Endothelial cell of umbilical vein (primary cell): ENCODE measurements around the gene ZNF800. TPM values are rescaled to one million over a fixed set of nuclear protein-coding genes. Genes with fewer than 3 reads are reported as not detected.

Source experiments
- BruUV-seq: library from RNA; stranded (reverse); fragments of 400-500 nt; replicated peaks from 2 replicates; lab custom pipeline; 2021; lab: Mats Ljungman, UMichigan
- CTCF ChIA-PET: fragments of 300-600, 350-600 bp; sonication (Branson Sonifier 250); formaldehyde crosslinking; loops from one replicate; lab custom pipeline; 2021; ENCODE audit warnings: antibody characterized with exemption, inconsistent platforms; lab: Charles Lee
- POLR2A ChIA-PET: fragments of 300-600, 350-600 bp; sonication (Branson Sonifier 250); formaldehyde crosslinking; loops from one replicate; lab custom pipeline; 2021; ENCODE audit warnings: antibody characterized with exemption, inconsistent platforms; lab: Charles Lee
- DNase-seq: peaks from one replicate; pipeline ENCODE4 v3.0.0-alpha.2; 2011; ENCODE audit warnings: low read depth, low spot score
- FAIRE-seq: peaks from 2 replicates; lab custom pipeline; 2011; peaks lifted over from hg19 to GRCh38; lab: Jason Lieb, UNC
- H2AFZ ChIP-seq: 2 replicates; pipeline ENCODE4 v1.6.0; 2012; ENCODE audit warnings: low read depth, low read length, control low read depth, inconsistent platforms
- H3K27ac ChIP-seq: 2 replicates; pipeline ENCODE4 v1.5.1; 2011; ENCODE audit warnings: low read depth, mild to moderate bottlenecking, control low read depth, low read length, moderate library complexity; ENCODE audit not compliant: insufficient read depth
- H3K27me3 ChIP-seq, 2 experiments: 2 replicates each; pipeline versions ENCODE4 v1.6.0 to v1.6.1; 2011; ENCODE audit warnings: low read length in 2 of 2, mixed read lengths in 1 of 2; ENCODE audit not compliant: control insufficient read depth in 2 of 2, insufficient read depth in 2 of 2
- H3K36me3 ChIP-seq, 2 experiments: 2 replicates in 1 of 2; 3 replicates in 1 of 2; pipeline ENCODE4 v1.5.1; 2011; ENCODE audit warnings: low read length in 2 of 2, mild to moderate bottlenecking in 1 of 2, moderate library complexity in 1 of 2; ENCODE audit not compliant: control insufficient read depth in 2 of 2, insufficient read depth in 2 of 2; ENCODE audit errors: extremely low read depth in 1 of 2
- H3K4me1 ChIP-seq: 3 replicates; pipeline ENCODE4 v1.5.1; 2011; ENCODE audit warnings: mild to moderate bottlenecking, low read length; ENCODE audit not compliant: control insufficient read depth, insufficient read depth; ENCODE audit errors: extremely low read depth
- H3K4me2 ChIP-seq: 2 replicates; pipeline ENCODE4 v1.6.1; 2011; ENCODE audit warnings: low read length, control low read depth, mixed read lengths; ENCODE audit not compliant: insufficient read depth
- H3K4me3 ChIP-seq, 3 experiments: fragments of 200-600 bp in 1 of 3; sonication (generic), shearing (Covaris generic) in 1 of 3; replicated peaks in 1 of 3; 2 replicates each; pipeline ENCODE4 v1.5.1; 2011 to 2016; ENCODE audit warnings: control low read depth in 3 of 3, low read length in 3 of 3, mild to moderate bottlenecking in 2 of 3, inconsistent platforms in 1 of 3, low read depth in 1 of 3, moderate library complexity in 1 of 3; ENCODE audit not compliant: insufficient read depth in 1 of 3
- H3K79me2 ChIP-seq: 2 replicates; pipeline ENCODE4 v1.6.0; 2012; ENCODE audit warnings: low read length, inconsistent platforms; ENCODE audit not compliant: control insufficient read depth, insufficient read depth
- H3K9ac ChIP-seq: replicated peaks from 2 replicates; pipeline ENCODE3; 2011; ENCODE audit warnings: low read length, control low read depth; ENCODE audit not compliant: insufficient read depth; ENCODE audit errors: extremely low read depth
- H3K9me1 ChIP-seq: replicated peaks from 3 replicates; pipeline ENCODE4 v1.6.0; 2011; ENCODE audit warnings: mild to moderate bottlenecking, low read length; ENCODE audit not compliant: control insufficient read depth, insufficient read depth; ENCODE audit errors: extremely low read depth
- H3K9me3 ChIP-seq: replicated peaks from 2 replicates; pipeline ENCODE4 v1.5.1; 2012; ENCODE audit warnings: low read length, inconsistent platforms; ENCODE audit not compliant: control insufficient read depth, insufficient read depth
- H4K20me1 ChIP-seq: replicated peaks from 2 replicates; pipeline ENCODE3; 2011; ENCODE audit warnings: mild to moderate bottlenecking, low read length; ENCODE audit not compliant: control insufficient read depth, insufficient read depth; ENCODE audit errors: extremely low read depth
- CTCF ChIP-seq, 2 donors: IDR thresholded peaks; 1 replicate in 1 of 2; 2 replicates in 1 of 2; pipeline ENCODE4 v1.5.1; 2011; ENCODE audit warnings: low read length in 2 of 2, mild to moderate bottlenecking in 2 of 2, moderate library complexity in 2 of 2, control low read depth in 1 of 2, inconsistent platforms in 1 of 2, low read depth in 1 of 2; ENCODE audit not compliant: insufficient read depth in 1 of 2; ENCODE audit errors: extremely low read depth in 1 of 2
- EZH2 ChIP-seq: IDR thresholded peaks from 2 replicates; pipeline ENCODE4 v1.6.1; 2012; ENCODE audit warnings: borderline replicate concordance, low read depth, mild to moderate bottlenecking, moderate library complexity, low read length, inconsistent platforms; ENCODE audit not compliant: severe bottlenecking
- FOS ChIP-seq: IDR thresholded peaks from 2 replicates; pipeline ENCODE4 v1.6.1; 2011; ENCODE audit warnings: mild to moderate bottlenecking, low read length, moderate library complexity, borderline replicate concordance; ENCODE audit not compliant: insufficient read depth
- GATA2 ChIP-seq: IDR thresholded peaks from 2 replicates; pipeline ENCODE4 v1.7.0; 2011; ENCODE audit warnings: low read depth, mild to moderate bottlenecking, moderate library complexity, mixed read lengths, low read length; ENCODE audit not compliant: insufficient read length, insufficient read depth
- JUN ChIP-seq: IDR thresholded peaks from 2 replicates; pipeline ENCODE4 v1.6.1; 2011; ENCODE audit warnings: borderline replicate concordance, low read depth; ENCODE audit not compliant: insufficient read length, insufficient read depth
- MAX ChIP-seq: IDR thresholded peaks from 2 replicates; pipeline ENCODE4 v1.6.1; 2011; ENCODE audit not compliant: insufficient read depth, insufficient read length
- MYC ChIP-seq: IDR thresholded peaks from one replicate; pipeline ENCODE4 v1.6.1; 2011; ENCODE audit warnings: mild to moderate bottlenecking, low read depth, low read length
- POLR2A ChIP-seq: IDR thresholded peaks from 2 replicates; pipeline ENCODE4 v1.6.1; 2012; ENCODE audit warnings: low read depth, mild to moderate bottlenecking, control low read depth, low read length
- POLR2AphosphoS5 ChIP-seq: IDR thresholded peaks from 2 replicates; pipeline ENCODE4 v1.6.1; 2012; ENCODE audit warnings: low read depth, mild to moderate bottlenecking, control low read depth, low read length, moderate library complexity; ENCODE audit not compliant: insufficient read depth
- dilution Hi-C: fragments of 300-500 bp; cut with MboI; formaldehyde crosslinking; loops from one replicate; pipeline ENCODE4 v1.15.0; 2019; ENCODE audit warnings: low sequenced_read_pairs; ENCODE audit not compliant: extremely low pct_ligation_motif_present
- intact Hi-C: fragments of 100-400 bp; cut with micrococcal nuclease; formaldehyde crosslinking; loops from one replicate; pipeline ENCODE4 v1.10.0; 2022
- polyA plus RNA-seq, 4 experiments: library from polyadenylated mRNA; depleted of rRNA in 3 of 4; stranded (reverse) in 3 of 4; unstranded in 1 of 4; fragments of >200 nt; gene quantifications; 2 replicates each; pipeline versions ENCODE4 v1.2.1 to v1.2.3, GENCODE V29; 2011 to 2012; ENCODE audit warnings: missing spikeins in 1 of 4
- total RNA-seq: library from RNA; stranded (reverse); gene quantifications from 2 replicates; pipeline ENCODE4 v1.2.3, GENCODE V29; 2021

Gene ZNF800
- total and polyA plus RNA-seq, 2 donors (not counting 3 experiments of a cell fraction or from before 2014, with no cell fraction given), result 10.9 to 35.4 TPM

DNA sequence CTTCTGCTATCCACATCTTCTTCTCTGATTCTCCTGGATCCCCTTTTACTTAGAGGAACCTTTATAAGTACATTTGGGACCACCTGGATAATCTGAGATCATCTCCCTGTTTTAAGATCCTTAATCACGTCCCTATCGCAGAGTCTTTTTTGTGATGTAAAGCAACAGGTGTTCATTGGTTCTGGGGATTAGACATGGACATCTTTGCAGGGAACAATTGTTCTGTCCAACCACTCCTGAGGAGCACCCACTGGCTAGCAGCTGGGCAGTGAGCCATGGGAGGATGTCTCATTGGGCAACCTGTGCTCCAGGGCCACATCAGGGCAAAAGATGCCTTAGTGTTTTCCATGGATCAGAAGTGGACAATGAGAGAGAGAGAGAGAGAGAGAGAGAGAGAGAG is 56.0 kb downstream of the ZNF800 start:
- FAIRE-seq (no peak), DNase-seq (no peak)
- Histone ChIP-seq H3K27ac (no peak overlapping the region), H3K79me2 (no peaks in the 10 kb centered on the region), H3K4me3 (no peak overlapping the region), H3K36me3 (no peaks in the 10 kb centered on the region), H3K9me1 (no peaks in the 10 kb centered on the region), H4K20me1 (no peaks in the 10 kb centered on the region), H3K4me1 (no peaks in the 10 kb centered on the region), H2AFZ (no peak overlapping the region), H3K9me3 (no peaks in the 10 kb centered on the region), H3K27me3 (peaks cover 3 to 13% of the 10 kb centered on the region in 2 experiments), H3K9ac (no peak overlapping the region), H3K4me2 (no peak overlapping the region)
- no peak for TF ChIP-seq POLR2A
- CTCF ChIA-PET, result interaction anchor here (1.3 kb wide), 1 partner anchor 12 kb away, joined by 4 read pairs; no protein-coding TSS in a partner anchor
- BruUV-seq, result no TSS peak
- POLR2A ChIA-PET, result no interaction called here
- dilution Hi-C loops, result no loop called here
- intact Hi-C loops, result no loop called here

DNA sequence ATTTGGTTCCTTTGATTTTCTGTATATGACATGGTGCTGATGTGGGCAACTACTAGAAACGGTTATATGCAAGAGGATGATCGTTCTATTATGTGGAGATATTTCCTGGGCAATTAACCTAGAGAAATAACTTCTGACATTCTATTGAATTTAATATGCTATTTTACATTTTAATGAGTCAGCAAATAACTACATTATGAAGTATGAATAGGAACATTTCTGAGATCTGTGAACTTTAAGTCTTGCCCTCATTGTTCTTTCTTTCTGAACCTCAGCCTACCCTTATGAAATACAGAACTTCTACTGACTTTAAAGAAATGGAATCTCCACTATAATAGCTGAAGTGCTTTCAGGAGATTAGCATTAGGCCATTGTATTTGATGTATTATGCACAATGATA is 59.6 kb downstream of the ZNF800 start:
- Histone ChIP-seq H3K9me3 (no peaks in the 10 kb centered on the region), H3K36me3 (no peaks in the 10 kb centered on the region), H3K4me3 (no peak overlapping the region), H2AFZ (no peak overlapping the region), H3K79me2 (no peaks in the 10 kb centered on the region), H3K4me2 (no peak overlapping the region), H3K27ac (no peak overlapping the region), H3K9ac (no peak overlapping the region), H3K9me1 (no peaks in the 10 kb centered on the region), H3K4me1 (no peaks in the 10 kb centered on the region), H4K20me1 (no peaks in the 10 kb centered on the region), H3K27me3 (peaks cover 3 to 12% of the 10 kb centered on the region in 2 experiments)
- FAIRE-seq, result no peak
- dilution Hi-C loops (no loop called here), intact Hi-C loops (no loop called here)
- CTCF ChIA-PET, result no interaction called here
- TF ChIP-seq MAX, result no peak
- no peak for TF ChIP-seq MYC
- no peak for TF ChIP-seq EZH2
- TF ChIP-seq GATA2, result no peak
- no peak for TF ChIP-seq JUN
- no peak for TF ChIP-seq FOS
- no peak for TF ChIP-seq POLR2A
- no peak for TF ChIP-seq POLR2AphosphoS5
- TF ChIP-seq CTCF (IDR thresholded peaks at IDR 0.05; ENCODE audit: extremely low read depth in 1 of 2, insufficient read depth in 1 of 2, low read depth in 1 of 2, low read length in 2 of 2), result no peak
- no TSS peak for BruUV-seq
- POLR2A ChIA-PET, result no interaction called here
- no peak for DNase-seq
